ENCODE data around the gene MAPK13.

The MAPK13 gene

GRCh38 chr6:36180126-36180525 lies 49.8 kb downstream of the MAPK13 start:
- no peak for DNase-seq (ENCODE audit: low spot score)
- in situ Hi-C loops (cut with MboI; ENCODE audit: low sequenced_read_pairs, unreplicated experiment), result no loop called here
- TF ChIP-seq, protein P1, sequence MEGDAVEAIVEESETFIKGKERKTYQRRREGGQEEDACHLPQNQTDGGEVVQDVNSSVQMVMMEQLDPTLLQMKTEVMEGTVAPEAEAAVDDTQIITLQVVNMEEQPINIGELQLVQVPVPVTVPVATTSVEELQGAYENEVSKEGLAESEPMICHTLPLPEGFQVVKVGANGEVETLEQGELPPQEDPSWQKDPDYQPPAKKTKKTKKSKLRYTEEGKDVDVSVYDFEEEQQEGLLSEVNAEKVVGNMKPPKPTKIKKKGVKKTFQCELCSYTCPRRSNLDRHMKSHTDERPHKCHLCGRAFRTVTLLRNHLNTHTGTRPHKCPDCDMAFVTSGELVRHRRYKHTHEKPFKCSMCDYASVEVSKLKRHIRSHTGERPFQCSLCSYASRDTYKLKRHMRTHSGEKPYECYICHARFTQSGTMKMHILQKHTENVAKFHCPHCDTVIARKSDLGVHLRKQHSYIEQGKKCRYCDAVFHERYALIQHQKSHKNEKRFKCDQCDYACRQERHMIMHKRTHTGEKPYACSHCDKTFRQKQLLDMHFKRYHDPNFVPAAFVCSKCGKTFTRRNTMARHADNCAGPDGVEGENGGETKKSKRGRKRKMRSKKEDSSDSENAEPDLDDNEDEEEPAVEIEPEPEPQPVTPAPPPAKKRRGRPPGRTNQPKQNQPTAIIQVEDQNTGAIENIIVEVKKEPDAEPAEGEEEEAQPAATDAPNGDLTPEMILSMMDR (IDR thresholded peaks at IDR 0.05; ENCODE audit: borderline replicate concordance, control extremely low read depth, extremely low read depth, insufficient read depth, missing control alignments), result no peak

DNA sequence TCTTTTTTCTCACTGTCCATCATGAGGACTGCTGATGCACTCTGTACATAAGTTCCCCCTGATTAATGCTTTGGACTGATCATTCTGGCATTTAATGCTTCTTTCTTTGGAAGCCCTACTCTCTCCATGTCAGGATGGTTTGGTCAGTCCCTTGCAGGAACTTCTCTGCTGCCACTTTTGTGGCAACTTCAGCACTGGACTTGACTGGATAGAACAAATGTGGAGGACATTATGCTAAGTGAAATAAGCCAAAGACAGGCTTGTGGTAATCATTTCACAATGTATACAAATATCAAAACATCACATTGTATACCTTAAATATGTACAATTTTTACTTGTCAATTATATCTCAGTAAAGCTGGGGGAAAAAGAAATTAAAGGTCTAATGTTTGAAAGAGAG lies 54.0 kb downstream of the MAPK13 start:
- TF ChIP-seq, protein P1 (IDR thresholded peaks at IDR 0.05; ENCODE audit: borderline replicate concordance, control extremely low read depth, extremely low read depth, insufficient read depth, missing control alignments), result no peak
- in situ Hi-C loops (cut with MboI; ENCODE audit: low sequenced_read_pairs, unreplicated experiment), result no loop called here
- no peak for DNase-seq (ENCODE audit: low spot score)

GRCh38 chr6:36186199-36186598 lies 55.9 kb downstream of the MAPK13 start:
- in situ Hi-C loops (cut with MboI; ENCODE audit: low sequenced_read_pairs, unreplicated experiment), result no loop called here
- TF ChIP-seq, protein P1 (IDR thresholded peaks at IDR 0.05; ENCODE audit: borderline replicate concordance, control extremely low read depth, extremely low read depth, insufficient read depth, missing control alignments), result no peak
- DNase-seq (ENCODE audit: low spot score), result no peak

GRCh38 chr6:36187446-36187845 lies 57.1 kb downstream of the MAPK13 start:
- TF ChIP-seq, protein P1 (IDR thresholded peaks at IDR 0.05; ENCODE audit: borderline replicate concordance, control extremely low read depth, extremely low read depth, insufficient read depth, missing control alignments), result no peak
- in situ Hi-C loops (cut with MboI; ENCODE audit: low sequenced_read_pairs, unreplicated experiment), result no loop called here
- no peak for DNase-seq (ENCODE audit: low spot score)
